ENCODE measurements around the gene FAM149A. TPM values are rescaled to one million over a fixed set of nuclear protein-coding genes. Genes with fewer than 3 reads are reported as not detected.
A peak's percentile ranks its signal among the peaks of the same experiment; 100 is the strongest.

FAM149A gene
- total and polyA plus RNA-seq, 3 donors from 2014 or later, result 11.3 to 14.9 (median 13.8) TPM

DNA sequence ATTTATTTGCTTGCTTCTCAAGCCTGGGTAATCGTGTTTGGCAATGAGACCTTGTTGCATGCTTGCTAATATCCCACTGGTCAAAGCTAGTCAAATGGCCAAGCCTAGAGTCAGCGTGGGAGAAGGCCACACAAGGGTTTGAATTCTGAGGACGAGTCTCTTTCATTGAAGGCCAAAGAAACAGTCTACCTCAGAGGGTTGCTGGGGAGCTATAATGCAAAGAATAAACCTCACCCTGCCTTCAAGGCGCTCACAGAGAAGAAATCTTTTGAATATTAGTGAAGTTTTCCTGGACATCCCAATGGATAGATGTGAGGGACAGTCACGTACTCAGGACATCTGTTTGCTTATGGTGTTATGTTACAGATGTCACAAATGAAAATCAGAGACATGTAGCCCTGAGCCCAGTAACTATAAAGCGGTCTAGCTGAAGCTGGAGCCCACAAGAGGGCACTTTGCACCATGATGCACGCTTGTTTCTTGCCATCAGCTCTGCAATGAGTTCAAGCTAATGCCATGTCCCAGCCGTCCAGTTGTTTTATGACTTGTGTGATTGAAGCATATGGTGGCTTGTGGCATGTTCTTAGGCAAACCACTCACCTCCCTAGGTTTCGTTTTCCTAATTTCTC, 36.6 kb upstream of the FAM149A start:
- H3K4me3 ChIP-seq, result peak overlapping the region; percentile 46 to 62
- no peaks in the 10 kb centered on the region for H3K27me3 ChIP-seq
- 50 to 66% methylated on average over 9 of the region's 9 CpGs for WGBS, 2 donors
- H3K9me3 ChIP-seq, result no peaks in the 10 kb centered on the region
- no peaks in the 10 kb centered on the region for H3K36me3 ChIP-seq (ENCODE audit: low read depth, missing control alignments)
- H3K4me1 ChIP-seq, result no peaks in the 10 kb centered on the region
- intact Hi-C loops (cut with DNase I; ENCODE audit: low total_unique reads), result no loop called here
- TF ChIP-seq, protein P1, sequence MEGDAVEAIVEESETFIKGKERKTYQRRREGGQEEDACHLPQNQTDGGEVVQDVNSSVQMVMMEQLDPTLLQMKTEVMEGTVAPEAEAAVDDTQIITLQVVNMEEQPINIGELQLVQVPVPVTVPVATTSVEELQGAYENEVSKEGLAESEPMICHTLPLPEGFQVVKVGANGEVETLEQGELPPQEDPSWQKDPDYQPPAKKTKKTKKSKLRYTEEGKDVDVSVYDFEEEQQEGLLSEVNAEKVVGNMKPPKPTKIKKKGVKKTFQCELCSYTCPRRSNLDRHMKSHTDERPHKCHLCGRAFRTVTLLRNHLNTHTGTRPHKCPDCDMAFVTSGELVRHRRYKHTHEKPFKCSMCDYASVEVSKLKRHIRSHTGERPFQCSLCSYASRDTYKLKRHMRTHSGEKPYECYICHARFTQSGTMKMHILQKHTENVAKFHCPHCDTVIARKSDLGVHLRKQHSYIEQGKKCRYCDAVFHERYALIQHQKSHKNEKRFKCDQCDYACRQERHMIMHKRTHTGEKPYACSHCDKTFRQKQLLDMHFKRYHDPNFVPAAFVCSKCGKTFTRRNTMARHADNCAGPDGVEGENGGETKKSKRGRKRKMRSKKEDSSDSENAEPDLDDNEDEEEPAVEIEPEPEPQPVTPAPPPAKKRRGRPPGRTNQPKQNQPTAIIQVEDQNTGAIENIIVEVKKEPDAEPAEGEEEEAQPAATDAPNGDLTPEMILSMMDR (IDR thresholded peaks at IDR 0.05), result peak in 1 of 3 experiments; percentile 17
- TF ChIP-seq POLR2A (IDR thresholded peaks at IDR 0.05), result no peak
- H3K27ac ChIP-seq, result peak overlapping the region in 1 of 2 donors; percentile 9
- DNase-seq, result peak; percentile 76

DNA sequence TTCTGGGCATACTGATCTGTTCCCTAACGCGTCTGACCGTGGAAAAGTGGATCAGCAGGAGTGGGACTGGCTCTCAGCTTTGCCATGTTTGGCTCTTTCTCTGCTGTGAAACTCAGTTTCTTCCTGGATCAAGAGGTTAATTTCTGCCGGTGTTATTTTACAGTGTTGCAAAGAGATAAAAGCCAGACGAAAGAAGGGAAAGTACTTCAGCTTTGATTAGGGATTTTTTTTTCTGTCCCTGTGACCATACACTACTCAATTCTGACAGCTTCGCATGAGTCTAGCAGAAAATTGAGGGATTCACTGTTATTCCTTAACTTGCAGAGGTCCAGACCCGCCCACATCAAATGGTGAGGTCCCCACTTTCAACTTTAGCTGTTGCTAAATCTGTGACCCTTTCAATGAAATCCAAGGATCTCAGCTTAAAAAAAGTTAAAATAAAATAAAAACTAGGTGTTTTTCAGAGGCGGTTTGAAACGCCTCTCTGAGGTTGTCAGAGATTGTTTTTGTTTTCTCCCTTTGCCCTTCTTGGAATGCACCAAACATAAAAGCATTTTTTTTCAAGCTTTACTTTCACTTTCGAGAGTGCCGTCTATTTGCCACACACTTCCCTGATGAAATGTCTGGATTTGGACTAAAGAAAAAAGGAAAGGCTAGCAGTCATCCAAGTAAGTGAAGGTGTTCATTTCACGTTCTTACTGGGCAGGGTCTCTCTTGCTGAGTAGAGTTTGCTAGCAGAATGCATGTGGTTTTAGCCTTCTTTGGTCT, 35.7 kb upstream of the FAM149A start, which contains the start of gene TLR3:
Gene TLR3 (plus strand): TSS at position 576 of the 768 bp plus-strand sequence. CDS start 7,464 bp downstream, outside the sequence.
- H3K27me3 ChIP-seq, result no peaks in the 10 kb centered on the region
- no peak for TF ChIP-seq POLR2A (IDR thresholded peaks at IDR 0.05)
- TF ChIP-seq, protein P1 (IDR thresholded peaks at IDR 0.05), result no peak
- intact Hi-C loops (cut with DNase I; ENCODE audit: low total_unique reads), result no loop called here
- no peaks in the 10 kb centered on the region for H3K4me1 ChIP-seq
- H3K9me3 ChIP-seq, result no peaks in the 10 kb centered on the region
- peak within 1 kb of the TSS; percentile 46 to 62 for H3K4me3 ChIP-seq
- H3K27ac ChIP-seq, result peak within 1 kb of the TSS; percentile 9 to 34
- DNase-seq, result no peak
- H3K36me3 ChIP-seq (ENCODE audit: low read depth, missing control alignments), result no peaks in the 10 kb centered on the region
- WGBS, 2 donors, result 17 to 21% methylated on average over 12 of the region's 12 CpGs

DNA sequence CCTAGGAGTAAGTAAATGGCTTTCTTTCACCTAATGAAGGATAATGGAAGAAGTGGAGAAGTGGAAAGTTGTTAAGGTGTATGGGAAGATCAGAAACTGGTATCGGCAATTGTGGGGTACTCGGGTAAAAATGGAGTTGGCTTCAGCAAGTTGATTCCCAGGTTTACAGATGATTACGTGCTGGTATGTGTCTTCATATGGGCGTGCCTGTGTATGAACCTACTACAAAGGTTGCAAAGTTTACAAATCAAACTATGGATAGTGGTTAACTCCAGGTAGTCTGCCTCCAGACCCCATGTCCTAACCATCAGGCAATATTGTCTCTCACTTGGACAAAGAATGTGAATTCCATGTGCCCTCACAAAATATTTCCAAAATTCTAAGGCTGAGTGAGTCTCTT, 34.8 kb upstream of the FAM149A start:
- Histone ChIP-seq H3K4me3 (no peak overlapping the region), H3K36me3 (ENCODE audit: low read depth, missing control alignments) (no peaks in the 10 kb centered on the region), H3K9me3 (no peaks in the 10 kb centered on the region), H3K4me1 (no peaks in the 10 kb centered on the region), H3K27me3 (no peaks in the 10 kb centered on the region), H3K27ac (no peak overlapping the region)
- TF ChIP-seq, protein P1 (IDR thresholded peaks at IDR 0.05), result no peak
- TF ChIP-seq POLR2A (IDR thresholded peaks at IDR 0.05), result no peak
- intact Hi-C loops (cut with DNase I; ENCODE audit: low total_unique reads), result no loop called here
- 60% methylated on average over 4 of the region's 4 CpGs for WGBS, 2 donors
- no peak for DNase-seq

DNA sequence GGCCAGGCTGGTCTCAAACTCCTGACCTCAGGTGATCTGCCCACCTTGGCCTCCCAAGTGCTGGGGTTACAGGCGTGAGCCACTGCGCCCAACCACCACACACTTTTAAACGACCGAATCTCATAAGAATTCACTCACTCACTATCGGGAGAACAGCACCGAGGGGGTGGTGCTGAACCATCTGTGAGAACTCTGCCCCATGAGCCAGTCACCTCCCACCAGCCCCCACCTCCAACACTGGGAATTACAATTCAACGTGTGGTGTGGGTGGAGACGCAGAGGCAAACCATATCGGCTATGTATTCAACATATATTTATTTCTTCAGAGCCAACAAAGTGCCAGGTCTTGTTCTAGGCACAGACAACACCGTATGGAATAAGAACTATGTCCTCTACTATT, 32.0 kb upstream of the FAM149A start:
- no peaks in the 10 kb centered on the region for H3K9me3 ChIP-seq
- DNase-seq, result no peak
- WGBS, 2 donors, result 96 to 97% methylated on average over 10 of the region's 10 CpGs
- no peaks in the 10 kb centered on the region for H3K36me3 ChIP-seq (ENCODE audit: low read depth, missing control alignments)
- H3K4me3 ChIP-seq, result no peak overlapping the region
- no peak overlapping the region for H3K27ac ChIP-seq
- TF ChIP-seq, protein P1 (IDR thresholded peaks at IDR 0.05), result no peak
- TF ChIP-seq POLR2A (IDR thresholded peaks at IDR 0.05), result no peak
- H3K4me1 ChIP-seq, result no peaks in the 10 kb centered on the region
- no peaks in the 10 kb centered on the region for H3K27me3 ChIP-seq
- intact Hi-C loops (cut with DNase I; ENCODE audit: low total_unique reads), result no loop called here

Data from testis (tissue), 3 donors.